ENCODE data around the gene ADAM33. TPM values are rescaled to one million over a fixed set of nuclear protein-coding genes. Genes with fewer than 3 reads are reported as not detected.

The ADAM33 gene
- total RNA-seq, 1 donor: 68.6 TPM

GRCh38 chr20:3710011-3710466 is 28.2 kb upstream of the ADAM33 start:
- TF ChIP-seq, protein P1, sequence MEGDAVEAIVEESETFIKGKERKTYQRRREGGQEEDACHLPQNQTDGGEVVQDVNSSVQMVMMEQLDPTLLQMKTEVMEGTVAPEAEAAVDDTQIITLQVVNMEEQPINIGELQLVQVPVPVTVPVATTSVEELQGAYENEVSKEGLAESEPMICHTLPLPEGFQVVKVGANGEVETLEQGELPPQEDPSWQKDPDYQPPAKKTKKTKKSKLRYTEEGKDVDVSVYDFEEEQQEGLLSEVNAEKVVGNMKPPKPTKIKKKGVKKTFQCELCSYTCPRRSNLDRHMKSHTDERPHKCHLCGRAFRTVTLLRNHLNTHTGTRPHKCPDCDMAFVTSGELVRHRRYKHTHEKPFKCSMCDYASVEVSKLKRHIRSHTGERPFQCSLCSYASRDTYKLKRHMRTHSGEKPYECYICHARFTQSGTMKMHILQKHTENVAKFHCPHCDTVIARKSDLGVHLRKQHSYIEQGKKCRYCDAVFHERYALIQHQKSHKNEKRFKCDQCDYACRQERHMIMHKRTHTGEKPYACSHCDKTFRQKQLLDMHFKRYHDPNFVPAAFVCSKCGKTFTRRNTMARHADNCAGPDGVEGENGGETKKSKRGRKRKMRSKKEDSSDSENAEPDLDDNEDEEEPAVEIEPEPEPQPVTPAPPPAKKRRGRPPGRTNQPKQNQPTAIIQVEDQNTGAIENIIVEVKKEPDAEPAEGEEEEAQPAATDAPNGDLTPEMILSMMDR (IDR thresholded peaks at IDR 0.05; ENCODE audit: insufficient read depth, low read length): no peak
- no peak overlapping the region for H3K4me3 ChIP-seq (ENCODE audit: low read depth, low read length)
- no peak for DNase-seq (ENCODE audit: low read depth)

- DNase-seq (ENCODE audit: low read depth): no peak
- TF ChIP-seq, protein P1 (IDR thresholded peaks at IDR 0.05; ENCODE audit: insufficient read depth, low read length): no peak
- no peak overlapping the region for H3K4me3 ChIP-seq (ENCODE audit: low read depth, low read length)
Measured at GRCh38 chr20:3707508-3707899, 25.7 kb upstream of the ADAM33 start.

DNA sequence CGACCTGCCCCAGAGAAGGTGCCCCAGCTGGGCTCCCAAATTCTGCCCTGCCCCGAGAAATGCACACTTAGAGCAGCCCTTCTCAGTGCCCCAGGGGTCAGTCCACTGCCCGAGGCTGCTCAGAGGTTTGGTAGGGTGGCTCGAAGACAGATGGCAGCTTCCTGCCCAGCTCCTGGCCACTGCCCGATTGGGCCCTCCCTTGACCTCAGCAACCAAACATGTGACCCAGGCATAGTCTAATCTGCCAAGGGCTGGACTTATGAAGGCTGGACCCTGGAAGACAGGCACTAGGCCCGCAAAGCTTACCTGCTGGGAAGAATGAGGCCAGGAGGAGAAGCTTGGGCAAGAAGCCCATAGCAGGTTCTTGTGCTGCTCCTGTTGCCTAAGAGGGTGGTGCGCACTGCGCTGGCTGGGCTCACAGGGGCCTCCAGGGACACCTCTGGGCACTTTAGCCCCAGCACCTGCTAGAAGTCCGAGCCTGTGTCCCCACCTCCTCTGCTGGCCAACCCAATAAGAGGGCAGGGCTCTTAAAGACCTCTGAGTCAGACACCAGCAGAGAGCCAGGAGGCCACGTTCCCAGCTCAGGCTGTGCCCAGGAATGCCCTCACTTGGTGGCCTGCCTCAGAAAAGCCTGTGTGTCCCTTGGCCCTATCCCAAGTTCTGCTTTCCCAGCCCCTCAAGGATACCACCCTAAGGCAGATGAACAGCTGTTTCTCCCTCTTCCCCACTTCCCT is 25.1 kb upstream of the ADAM33 start:
- H3K4me3 ChIP-seq (ENCODE audit: low read depth, low read length): no peak overlapping the region
- TF ChIP-seq, protein P1 (IDR thresholded peaks at IDR 0.05; ENCODE audit: insufficient read depth, low read length): no peak
- peak; percentile 51 for DNase-seq (ENCODE audit: low read depth)

GRCh38 chr20:3705970-3706739 is 24.3 kb upstream of the ADAM33 start:
- H3K4me3 ChIP-seq (ENCODE audit: low read depth, low read length): no peak overlapping the region
- TF ChIP-seq, protein P1 (IDR thresholded peaks at IDR 0.05; ENCODE audit: insufficient read depth, low read length): no peak
- no peak for DNase-seq (ENCODE audit: low read depth)

GRCh38 chr20:3705491-3705969 is 23.7 kb upstream of the ADAM33 start:
- H3K4me3 ChIP-seq (ENCODE audit: low read depth, low read length): no peak overlapping the region
- TF ChIP-seq, protein P1 (IDR thresholded peaks at IDR 0.05; ENCODE audit: insufficient read depth, low read length): no peak
- no peak for DNase-seq (ENCODE audit: low read depth)

GRCh38 chr20:3704087-3704486 is 22.3 kb upstream of the ADAM33 start:
- DNase-seq (ENCODE audit: low read depth): no peak
- TF ChIP-seq, protein P1 (IDR thresholded peaks at IDR 0.05; ENCODE audit: insufficient read depth, low read length): no peak
- no peak overlapping the region for H3K4me3 ChIP-seq (ENCODE audit: low read depth, low read length)

Measured in fibroblast of the aortic adventitia (primary cell).